Hindlimb muscle (tissue), 1 donor: ENCODE results near the gene AGMO. TPM values are rescaled to one million over a fixed set of nuclear protein-coding genes. Genes with fewer than 3 reads are reported as not detected.
"Not testable (repeated sequence)": the region's sequence is repeated elsewhere in the genome, so short reads cannot be mapped to it uniquely, and the experiment has no call there.

ENCODE experiments used
- DNase-seq: peaks from one replicate; pipeline ENCODE4 v3.0.0-alpha.2; 2013
- polyA plus RNA-seq: library from polyadenylated mRNA; unstranded; fragments of 120-200 nt; gene quantifications from one replicate; pipeline ENCODE4 v1.2.1, GENCODE V29; 2013; ENCODE audit not compliant: insufficient read length

Gene AGMO
- polyA plus RNA-seq, 1 donor = 0.18 TPM

DNA sequence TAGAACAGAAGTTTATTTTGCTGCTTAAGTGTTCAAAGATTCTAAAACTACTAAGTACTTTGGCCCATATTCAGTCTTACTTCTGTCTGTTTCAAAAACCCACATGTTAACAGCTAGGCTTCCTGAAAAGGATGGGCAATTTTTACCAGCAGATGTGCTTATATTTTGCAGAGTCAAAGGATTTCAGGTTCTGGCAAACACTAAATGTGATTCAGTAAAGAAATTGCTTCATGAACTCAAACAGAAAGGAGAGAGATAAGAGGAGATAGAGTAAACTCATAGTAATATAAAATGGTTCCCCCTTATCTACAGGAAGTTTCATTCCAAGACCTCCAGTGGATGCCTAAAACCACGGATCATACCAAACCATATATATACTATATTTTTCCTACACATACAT lies 248.5 kb downstream of the AGMO start:
- DNase-seq = no peak

DNA sequence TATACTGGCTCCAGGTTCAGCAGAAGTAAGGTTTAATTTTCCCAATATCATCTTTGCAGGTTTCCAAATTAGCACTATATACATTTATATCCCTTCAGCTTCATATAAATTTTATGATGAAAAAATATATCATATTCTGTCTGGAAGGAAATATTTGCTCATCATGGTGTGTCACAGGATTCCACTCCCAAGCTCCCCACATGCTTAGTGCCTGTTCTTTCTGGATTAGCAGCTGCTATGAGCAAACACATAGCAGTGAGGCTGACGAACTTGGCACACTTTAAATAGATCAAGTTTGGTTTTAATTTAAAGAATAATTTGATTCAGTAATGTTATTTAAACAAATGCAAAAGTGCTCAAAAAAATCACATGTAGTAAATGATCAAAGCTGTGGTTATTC lies 251.9 kb downstream of the AGMO start:
- DNase-seq = peak; percentile 65

DNA sequence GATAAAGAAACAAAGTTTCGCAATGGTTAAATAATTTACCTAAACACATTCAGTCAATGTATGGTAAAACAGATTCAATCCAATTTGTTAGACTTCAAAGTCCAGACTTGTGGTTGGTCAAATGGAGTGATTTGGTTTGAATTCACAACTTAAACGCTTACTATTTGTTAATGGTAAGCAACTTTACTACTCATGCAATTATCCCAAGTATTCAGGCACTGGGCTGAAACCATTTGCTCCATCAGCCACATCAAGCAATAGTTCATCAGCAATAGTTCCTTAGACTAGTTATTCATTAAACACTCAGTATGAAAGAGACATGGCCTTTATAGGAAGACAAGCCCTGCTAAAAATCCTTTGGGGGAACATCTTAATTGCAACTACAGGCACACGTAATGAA lies 253.0 kb downstream of the AGMO start:
- DNase-seq = no peak

DNA sequence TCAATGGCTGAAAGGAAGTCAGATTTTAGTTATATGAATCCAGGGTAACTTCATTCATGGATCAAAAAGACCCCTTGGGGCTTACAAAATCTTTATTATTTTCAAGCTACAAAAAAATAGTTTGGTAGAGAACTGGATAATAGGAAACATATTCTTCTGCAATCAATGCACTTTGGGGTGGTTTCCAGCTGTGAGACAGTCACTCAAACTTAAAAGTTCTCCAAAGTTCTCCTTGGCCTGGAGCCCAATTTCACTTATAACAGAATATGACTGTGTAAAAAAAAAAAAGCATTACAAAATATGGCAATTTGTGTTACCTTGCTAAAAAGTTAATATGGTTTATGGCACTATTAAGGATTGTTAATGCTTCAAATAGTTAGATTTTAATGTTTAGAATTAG lies 255.5 kb downstream of the AGMO start:
- DNase-seq = no peak

DNA sequence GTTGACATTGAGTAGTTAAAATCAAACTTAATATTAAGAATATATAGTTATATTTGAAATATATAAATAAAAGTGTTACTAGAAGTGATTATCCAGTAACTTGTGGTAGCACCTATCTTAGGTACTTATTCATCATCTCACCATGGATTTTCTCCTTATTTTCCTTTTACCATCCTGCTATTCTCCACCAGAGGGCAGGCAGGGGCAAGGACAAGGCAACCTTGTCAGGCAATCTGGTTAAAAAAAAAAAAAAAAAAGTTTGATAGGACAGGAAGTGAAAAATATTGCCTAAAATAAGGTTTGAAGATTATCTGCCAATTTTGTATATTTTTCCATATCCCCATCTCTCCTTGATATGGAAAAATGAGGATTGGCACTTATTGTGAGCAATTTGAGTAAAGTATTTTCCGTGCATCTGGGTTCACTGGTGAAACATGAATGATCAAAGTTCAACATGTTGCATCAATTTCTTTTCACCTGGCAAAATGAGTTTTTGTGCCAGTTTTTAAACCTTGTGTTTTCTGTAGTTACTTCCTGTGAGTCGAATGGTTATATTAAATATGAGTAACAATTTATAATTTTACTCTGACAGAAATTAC lies 256.7 kb downstream of the AGMO start:
- no peak for DNase-seq

DNA sequence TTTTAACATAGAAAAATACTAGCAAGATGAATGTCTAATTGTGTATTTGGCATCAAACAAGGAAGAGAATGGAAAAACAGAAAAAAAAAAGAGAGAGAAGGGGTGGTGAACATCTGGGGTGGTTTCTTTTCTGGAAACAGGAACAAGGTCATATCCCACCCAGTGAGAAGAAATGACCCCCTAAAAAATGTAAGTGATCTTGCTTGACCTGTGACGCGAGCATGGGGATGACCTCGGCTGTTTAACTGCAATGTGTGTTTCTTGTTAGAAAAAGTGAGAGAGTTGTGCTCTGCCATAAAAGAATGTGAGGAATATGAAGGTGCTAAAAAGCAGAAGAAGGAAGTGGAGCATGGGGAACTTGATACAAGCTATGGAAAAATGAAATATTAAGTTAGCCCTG lies 258.5 kb downstream of the AGMO start:
- no peak for DNase-seq

DNA sequence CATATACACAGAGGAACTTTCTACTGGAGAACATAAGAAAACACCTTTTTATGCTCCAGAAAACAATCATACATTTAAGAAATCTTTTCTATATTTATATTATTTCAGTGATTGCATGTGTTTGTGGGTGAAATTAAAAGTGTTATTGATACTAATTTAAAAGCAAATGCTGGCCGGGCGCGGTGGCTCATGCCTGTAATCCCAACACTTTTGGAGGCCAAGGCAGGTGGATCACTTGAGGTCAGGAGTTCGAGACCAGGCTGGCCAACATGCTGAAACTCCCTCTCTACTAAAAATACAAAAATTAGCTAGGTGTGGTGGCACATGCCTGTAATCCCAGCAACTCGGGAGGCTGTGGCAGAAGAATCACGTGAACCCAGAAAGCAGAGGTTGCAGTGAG lies 260.8 kb downstream of the AGMO start:
- not testable (repeated sequence) for DNase-seq

DNA sequence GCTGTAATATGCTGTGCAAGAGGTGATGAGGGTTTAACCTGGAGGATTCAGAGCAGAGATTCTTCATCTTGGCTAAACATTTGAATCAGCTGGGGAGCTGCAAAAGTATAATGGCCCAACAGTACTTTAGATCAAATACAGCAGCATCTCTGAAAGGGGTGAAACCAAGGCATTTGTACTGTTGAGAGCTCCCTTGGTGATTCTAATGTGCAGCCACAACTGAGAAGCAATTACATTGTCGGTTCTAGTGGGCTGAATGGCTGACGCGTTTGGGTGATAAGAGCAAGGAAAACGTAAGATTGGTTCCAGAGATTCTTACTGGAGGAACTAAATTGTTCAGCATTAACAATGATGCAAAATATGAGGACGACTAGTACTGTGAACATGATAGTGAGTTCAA lies 269.7 kb downstream of the AGMO start:
- no peak for DNase-seq

DNA sequence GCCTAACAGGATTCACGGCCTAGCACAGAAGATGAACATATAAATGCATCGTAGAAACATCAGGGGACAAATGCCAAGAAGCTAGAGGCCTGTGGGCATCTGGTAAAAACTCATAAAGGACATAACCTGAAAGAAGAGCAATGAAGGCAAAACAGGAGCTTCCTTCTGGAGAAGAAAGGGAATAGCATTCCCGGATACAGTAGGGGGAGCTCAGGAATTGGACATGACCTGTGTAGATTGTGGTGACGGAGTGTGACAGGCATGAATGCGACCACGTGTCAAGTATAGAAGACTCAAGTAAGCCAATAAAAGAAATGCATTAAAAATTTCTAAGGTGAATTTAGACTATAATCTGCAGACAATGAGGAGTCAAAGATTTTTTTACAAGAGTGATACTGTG lies 270.1 kb downstream of the AGMO start:
- DNase-seq = no peak

DNA sequence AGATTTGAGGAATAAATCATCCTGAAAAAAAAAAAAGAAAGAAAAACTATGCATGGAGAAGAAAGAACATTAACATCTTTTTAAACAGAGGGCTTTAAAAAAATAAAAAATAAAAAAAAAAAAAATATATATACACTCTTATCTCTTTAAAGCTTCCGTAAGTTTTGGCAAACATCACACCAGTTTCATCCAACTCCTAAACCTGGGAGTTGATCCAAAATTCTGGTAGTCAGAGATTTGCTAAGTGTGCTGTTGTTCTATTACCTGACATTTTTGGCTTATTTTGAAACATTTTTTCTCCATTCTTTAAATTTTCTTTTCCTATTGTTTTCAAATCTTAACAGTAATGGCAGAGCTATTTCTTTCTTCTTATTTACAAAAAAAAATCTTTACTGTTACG lies 273.1 kb downstream of the AGMO start:
- peak; percentile 57 for DNase-seq

DNA sequence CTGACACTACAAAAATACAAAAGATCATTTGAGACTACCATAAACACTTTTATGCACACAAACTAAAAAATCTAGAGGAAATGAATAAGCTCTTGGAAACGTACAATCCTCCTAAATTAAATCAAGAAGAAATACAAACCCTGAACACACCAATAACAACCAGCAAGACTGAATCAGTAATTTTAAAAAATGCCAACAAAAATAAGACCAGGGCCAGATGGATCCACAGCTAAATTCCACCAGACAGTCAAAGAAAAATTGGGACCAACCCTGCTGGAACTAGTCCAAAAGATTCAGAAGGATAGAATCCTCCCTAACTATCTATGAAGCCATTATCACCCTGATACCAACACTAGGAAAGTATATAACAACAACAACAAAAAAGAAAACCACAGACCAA lies 277.4 kb downstream of the AGMO start:
- DNase-seq = no peak

DNA sequence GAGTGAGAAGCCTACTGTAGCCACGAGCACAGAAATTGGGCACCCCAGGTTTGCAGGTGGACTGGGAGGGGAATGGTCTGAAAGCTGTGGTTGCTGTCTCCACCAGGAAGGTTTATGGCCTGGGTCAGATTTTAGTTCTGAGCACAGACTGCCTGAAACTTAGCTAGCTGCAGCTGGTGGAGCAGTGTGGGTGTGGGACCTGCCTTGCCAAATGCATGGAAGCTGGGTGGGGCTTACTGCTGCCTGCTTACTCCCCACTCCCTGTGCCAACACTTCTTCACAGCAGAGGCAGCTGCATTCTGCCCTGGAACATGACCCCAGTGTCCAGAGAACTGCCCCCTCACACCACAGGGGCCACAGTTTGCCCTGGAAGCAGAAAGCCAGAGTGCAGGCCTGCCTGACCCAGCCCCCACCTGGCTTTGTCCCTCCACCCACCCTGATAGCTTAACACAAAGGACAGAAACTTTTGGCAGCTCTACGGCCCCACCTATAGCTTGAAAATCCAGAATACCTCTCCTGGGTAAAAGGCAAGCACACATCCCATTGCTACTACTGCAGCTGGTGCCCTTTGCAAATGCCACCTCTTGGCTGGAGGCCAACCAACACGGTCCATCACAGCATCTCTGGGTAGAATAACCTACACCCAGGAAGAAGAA lies 281.6 kb downstream of the AGMO start:
- no peak for DNase-seq

DNA sequence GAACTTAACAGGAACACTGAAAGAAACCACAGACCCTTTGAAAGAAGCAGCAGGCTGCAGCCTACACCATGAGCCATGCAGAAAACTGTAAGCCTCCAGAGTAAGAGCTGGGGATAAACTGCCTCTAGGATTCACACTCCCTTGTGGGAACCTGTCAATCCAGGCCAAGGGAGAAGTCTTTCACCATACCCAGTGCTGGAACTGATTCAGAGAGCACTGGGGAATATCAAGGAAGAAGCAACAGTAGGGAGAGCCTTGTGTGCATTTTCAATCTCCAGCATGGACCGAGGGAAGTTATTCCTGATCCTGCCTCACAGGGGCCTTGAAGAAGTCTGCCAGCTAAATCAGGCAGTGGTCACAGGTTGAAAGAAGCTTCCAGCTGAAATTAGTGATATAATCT lies 282.2 kb downstream of the AGMO start:
- DNase-seq = no peak

DNA sequence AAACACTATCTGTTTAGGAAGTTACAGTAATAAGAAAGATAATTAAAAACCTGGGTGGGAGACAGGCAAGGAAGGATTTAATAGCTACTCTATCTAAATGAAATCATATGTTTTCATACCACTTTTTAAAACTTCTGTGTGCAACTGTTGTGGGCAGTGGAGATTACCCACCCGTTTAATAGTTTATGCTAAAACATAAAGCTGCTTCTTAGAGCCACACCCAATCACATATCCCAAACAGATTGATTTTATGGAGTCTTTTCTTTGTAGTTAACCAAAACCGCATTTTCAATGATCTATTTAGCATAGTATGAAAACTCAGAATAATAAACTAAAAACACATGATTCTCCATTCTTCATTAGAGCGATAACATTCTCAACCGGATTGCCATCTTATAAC lies 304.1 kb downstream of the AGMO start:
- DNase-seq = no peak

DNA sequence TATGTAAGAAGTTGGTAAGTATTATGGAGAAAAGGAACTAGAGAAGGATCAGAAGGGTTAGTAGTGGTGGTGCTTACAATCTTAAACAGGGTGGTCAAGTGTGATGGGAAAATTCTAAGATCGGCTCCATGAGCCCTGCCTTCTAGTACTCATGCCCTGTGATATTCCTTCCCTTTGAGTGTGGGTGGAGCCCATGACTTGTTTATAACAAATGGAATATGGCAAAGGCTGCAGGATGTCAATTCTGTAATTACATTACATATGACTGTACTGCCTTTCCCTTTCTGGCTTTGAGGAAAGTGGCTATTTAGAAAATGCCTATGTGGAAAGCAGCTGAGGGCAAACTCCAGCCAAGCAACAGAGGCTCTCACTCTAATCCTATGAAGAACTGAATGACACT lies 309.6 kb downstream of the AGMO start:
- no peak for DNase-seq

DNA sequence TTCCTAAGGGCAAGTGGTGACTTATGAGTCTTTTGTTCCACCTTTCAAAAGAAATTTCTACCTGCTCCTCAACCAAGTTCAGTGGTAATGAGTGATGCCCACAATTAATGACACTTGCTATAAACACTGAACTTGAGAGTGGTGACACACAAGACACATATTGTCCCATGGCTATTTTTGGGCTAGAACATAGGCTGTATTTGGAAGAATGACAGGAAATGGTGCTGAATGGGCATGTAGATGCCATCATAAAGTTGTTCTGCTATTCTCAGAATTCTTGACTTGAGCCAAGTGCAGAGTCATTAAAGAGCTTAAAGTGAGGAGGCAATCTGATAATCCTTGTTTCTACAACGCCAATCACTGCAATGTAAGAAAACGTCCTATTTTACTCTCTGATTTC lies 313.3 kb downstream of the AGMO start:
- DNase-seq = no peak

DNA sequence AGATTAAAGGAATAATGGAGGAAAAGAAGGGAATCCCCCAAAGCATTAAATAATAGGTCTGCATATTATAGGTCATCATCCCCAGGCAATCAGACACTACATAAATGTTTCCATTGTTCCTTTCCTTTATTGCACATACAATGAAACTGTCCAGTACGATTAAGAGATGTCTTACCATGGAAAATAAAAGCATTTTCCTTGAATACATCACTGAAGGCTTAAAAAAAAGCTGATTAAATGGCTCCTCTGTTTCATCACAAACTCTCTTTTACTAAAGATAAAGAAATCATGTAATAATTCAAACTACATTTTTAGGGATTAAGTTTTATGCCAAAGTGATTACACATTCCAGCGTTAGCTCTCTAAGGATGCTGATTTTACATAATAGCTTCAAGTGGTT lies 316.0 kb downstream of the AGMO start:
- no peak for DNase-seq

DNA sequence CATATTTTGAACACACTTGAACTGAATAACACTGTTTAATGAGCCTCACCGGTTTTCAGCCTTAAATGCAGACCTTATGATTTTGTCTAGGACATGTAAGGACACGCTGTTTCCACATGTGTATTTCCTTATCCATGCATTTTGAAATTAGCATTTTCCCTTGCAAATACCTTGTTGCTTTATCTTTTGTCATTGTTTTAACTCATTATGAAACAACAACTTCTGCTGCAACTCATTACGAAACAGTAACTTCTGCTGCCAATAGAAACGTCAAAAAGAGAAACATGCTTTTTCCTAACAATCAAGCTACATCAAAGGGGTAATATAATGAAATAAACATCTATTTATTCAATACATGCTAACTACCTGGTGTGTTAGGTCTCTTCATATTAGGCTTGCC lies 322.0 kb downstream of the AGMO start:
- DNase-seq = no peak

DNA sequence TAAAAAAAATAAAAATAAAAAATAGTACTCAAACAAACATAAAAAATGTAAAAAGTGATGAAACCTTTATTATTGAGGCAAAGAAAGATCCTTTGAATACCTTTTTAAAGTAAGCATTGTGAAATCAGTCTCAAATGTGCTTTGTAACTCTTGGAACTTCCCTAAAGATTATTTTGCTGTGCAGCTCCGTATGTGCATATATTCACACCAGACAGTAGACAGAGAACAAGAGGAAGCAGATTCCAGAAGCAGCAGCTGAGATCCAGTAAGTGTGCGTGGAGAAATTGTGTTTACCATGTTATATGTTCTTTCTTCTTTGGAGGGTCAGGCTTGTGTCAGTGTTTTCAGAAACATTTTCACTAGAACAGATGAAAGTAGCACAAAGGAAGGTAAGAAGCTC lies 324.9 kb downstream of the AGMO start:
- DNase-seq = no peak

DNA sequence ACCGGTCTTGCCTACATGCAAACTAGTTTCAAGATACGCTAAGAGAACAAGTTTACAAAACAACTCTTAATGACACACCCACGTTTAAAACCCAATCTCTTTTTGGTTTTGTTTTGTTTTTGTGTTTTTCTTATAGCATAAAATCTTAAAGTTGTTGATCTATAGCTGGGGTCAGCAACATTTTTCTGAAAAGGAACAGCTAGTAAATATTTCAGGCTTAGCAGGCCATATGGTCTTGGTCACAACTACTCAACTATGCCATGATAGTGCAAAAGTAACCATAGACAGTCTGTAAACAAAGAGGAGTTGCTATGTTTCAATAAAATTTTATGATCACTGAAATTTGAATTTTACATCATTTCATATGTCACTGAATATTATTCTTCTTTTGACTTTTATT lies 327.4 kb downstream of the AGMO start:
- DNase-seq = no peak

DNA sequence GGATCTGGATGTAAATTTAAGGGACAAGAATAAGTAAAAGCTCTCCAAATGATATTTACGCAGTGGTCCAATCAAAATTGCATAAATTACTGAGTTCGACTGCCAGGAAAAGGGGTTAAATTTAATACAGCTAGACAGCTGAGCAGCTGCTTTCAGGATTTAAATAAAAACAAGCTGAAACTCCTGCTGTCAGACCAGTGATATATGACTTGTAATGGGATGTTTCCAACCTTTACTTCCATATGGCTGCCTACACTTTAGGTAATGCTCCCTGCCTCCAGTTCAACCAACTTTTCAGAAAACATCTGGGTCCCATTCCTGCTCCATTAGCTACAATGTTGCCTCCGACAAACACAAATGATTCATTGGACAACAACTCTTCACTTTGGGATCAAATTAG lies 333.0 kb downstream of the AGMO start:
- no peak for DNase-seq

DNA sequence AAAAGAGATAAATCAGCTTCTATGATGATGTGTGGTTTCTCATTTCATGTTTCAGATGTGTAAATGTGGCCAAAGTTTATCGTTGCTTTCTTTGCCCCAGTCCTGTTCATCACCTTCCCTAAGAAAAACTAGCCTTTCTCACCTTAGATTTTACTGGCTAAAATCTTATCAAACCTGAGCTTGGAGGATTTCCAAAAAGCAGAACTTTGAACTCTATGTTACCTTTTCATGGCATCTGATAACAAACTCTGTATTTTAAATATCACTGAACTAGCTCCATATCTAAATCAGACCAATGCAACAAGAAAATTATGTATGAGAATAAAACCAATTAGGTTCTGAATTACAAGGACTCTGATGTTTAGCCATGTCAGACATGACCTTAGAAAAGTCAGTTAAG lies 335.8 kb downstream of the AGMO start:
- DNase-seq = no peak

DNA sequence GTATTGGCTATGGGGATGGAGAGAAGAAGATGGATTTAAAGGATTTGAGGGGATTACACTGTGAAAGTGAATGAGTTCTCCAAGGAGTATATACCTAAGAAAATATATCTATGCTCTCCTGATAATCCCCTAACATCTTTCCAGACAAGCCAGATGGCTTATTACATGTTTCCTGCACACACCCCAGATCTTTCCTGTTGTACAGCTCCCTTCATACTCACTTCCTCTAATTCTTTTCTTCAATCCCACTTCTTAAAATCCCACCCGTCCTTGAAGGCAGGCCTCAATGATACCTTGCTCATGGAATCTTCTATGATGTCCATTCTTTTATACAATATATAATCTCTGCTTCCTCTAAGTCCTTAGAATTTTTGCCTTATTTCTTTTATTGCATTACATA lies 342.1 kb downstream of the AGMO start:
- no peak for DNase-seq

DNA sequence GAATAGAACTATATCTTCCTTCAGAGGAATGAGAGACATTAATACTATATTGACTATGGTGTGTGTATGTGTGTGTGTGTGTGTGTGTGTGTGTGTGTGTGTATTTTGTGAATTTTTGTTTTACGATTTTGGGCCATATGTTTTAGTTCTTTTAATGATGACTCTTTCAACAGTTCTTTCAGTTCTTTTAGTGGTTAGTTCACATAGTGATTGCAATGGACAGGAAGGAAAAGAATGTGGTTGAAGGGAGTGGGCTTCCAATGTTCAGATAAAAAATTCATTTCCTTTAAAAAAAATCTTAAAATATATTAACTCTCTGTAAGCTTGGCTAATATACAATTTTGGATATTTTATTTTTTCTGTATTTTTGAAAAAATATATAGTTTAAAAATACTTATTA lies 343.6 kb downstream of the AGMO start:
- no peak for DNase-seq

DNA sequence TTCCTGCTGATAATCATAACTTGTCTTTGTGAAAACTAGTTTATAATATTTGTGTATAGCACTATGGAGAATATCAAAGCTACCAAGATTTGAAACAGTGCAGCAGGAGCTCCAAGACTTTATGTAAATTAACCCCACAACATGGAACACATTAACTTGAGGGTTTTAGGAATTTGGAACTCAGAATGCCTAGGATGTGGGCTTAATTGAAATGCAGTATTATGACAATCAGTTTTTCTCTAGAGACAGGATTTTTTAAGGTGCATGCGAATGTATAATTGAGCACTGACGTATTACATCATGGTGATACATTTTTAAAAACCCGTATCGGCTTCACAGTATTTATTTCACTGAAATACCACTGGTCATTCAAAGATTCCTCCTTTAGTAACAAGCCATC lies 346.2 kb downstream of the AGMO start:
- DNase-seq = no peak
